Thoracic aorta (tissue), 2 donors: ENCODE measurements around the gene CFAP97. TPM values are rescaled to one million over a fixed set of nuclear protein-coding genes. Genes with fewer than 3 reads are reported as not detected.
A peak's percentile ranks its signal among the peaks of the same experiment; 100 is the strongest.
"Not testable (repeated sequence)": the region's sequence is repeated elsewhere in the genome, so short reads cannot be mapped to it uniquely, and the experiment has no call there.

Experiments used
- ATAC-seq: fragments of 150-250 bp; one replicate; pipeline ENCODE4 v1.8.0; 2017; ENCODE audit warnings: low read depth; ENCODE audit not compliant: insufficient number of reproducible peaks, low FRiP score
- DNase-seq: peaks from one replicate; pipeline ENCODE4 v3.0.0-alpha.2; 2020; ENCODE audit warnings: low spot score
- H3K27ac ChIP-seq, 2 donors: fragments of 200-600 bp; sonication (generic); 1 replicate in 1 of 2; 2 replicates in 1 of 2; pipeline ENCODE4 v1.5.1; 2016; ENCODE audit warnings: mild to moderate bottlenecking in 2 of 2, moderate library complexity in 2 of 2
- H3K27me3 ChIP-seq: fragments of 200-600 bp; sonication (generic); replicated peaks from 2 replicates; pipeline ENCODE4 v1.6.0; 2016; ENCODE audit warnings: mild to moderate bottlenecking; ENCODE audit not compliant: insufficient read depth
- H3K36me3 ChIP-seq: fragments of 200-600 bp; sonication (generic); one replicate; pipeline ENCODE4 v1.5.1; 2016
- H3K4me1 ChIP-seq, 2 donors: fragments of 200-600 bp; sonication (generic); 1 replicate in 1 of 2; 2 replicates in 1 of 2; pipeline versions ENCODE4 v1.5.1 to v1.6.0; 2016; ENCODE audit warnings: low read depth in 2 of 2, mild to moderate bottlenecking in 1 of 2; ENCODE audit not compliant: control insufficient read depth in 1 of 2
- H3K4me3 ChIP-seq: fragments of 200-600 bp; sonication (generic); 2 replicates; pipeline ENCODE4 v1.5.1; 2016; ENCODE audit warnings: mild to moderate bottlenecking
- H3K9me3 ChIP-seq: fragments of 200-600 bp; sonication (generic); 2 replicates; pipeline ENCODE4 v1.5.1; 2016
- total RNA-seq, 2 donors: library from RNA; depleted of rRNA; stranded (reverse); fragments of >200 nt; gene quantifications; one replicate each; pipeline versions ENCODE4 v1.1.0 to v1.2.3, GENCODE V29; 2016
- TF ChIP-seq, protein P1 (sequence below): fragments of 200-600 bp; sonication (generic); IDR thresholded peaks from one replicate; pipeline ENCODE4 v1.5.1; 2019; ENCODE audit warnings: antibody characterized with exemption

Gene CFAP97
- total RNA-seq, 2 donors from 2014 or later = 40.8 to 62.2 TPM

DNA sequence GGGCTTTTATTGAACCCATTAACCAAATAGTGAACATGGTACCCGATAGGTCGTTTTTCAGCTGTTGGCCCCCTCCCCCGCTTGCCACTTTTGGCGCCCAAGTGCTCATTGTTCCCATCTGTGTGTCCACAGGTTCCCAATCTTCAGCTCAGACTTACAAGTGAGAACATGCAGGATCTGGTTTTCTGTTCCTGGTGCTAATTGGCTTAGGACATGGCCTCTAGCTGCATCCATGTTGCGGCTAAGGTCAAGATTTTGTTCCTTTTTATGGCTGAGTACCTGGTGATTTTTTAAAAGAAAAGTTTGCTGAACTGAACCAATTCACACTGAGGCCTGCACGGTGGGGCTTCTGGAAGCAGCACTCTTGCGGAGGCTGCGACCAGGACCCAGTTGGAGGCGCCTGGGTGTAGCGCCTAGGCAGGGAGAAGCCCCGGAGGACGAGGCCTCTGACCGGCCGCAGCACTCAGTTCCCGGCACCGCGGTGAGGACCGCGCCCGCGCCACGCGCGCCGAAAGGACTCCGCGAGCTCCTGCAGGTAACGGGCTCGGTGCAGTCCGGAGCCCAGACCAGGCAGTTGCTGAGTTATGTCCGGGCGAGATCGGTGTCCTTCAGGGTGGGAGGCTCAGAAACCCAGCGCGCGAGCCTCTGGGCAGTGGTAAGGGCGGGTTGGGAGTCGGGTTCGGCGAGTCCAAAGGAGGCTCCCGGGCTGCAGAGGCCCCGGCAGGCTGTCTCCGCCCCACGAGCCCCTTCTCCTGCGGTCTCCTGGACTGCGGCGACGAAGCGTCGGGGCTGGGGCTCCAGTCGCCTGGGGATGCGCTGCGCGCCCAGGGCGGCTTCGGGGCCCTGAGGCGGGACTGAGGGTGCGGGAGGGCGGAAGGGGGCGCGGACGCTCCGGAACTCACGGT, 76.5 kb downstream of the CFAP97 start:
- DNase-seq = no peak
- TF ChIP-seq, protein P1, sequence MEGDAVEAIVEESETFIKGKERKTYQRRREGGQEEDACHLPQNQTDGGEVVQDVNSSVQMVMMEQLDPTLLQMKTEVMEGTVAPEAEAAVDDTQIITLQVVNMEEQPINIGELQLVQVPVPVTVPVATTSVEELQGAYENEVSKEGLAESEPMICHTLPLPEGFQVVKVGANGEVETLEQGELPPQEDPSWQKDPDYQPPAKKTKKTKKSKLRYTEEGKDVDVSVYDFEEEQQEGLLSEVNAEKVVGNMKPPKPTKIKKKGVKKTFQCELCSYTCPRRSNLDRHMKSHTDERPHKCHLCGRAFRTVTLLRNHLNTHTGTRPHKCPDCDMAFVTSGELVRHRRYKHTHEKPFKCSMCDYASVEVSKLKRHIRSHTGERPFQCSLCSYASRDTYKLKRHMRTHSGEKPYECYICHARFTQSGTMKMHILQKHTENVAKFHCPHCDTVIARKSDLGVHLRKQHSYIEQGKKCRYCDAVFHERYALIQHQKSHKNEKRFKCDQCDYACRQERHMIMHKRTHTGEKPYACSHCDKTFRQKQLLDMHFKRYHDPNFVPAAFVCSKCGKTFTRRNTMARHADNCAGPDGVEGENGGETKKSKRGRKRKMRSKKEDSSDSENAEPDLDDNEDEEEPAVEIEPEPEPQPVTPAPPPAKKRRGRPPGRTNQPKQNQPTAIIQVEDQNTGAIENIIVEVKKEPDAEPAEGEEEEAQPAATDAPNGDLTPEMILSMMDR = no peak
- peak; percentile 40 for ATAC-seq

DNA sequence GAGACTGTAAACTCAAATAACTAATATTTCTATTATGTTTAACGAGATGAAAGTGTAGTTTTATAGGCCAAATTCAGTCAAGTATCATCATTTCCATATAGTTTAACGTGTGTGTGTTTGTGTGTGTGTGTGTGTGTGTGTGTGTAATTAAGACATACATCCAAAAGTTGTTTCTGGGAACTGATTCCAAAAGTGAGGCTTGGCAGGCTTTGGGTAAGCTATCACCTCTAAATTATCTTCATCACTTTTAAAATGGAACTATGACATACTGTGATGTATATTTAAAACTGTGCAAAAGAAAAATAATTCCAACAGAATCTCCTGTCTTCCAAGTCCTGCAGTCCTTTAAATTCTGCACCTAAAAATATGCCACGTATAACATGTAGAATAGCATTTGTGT, 79.8 kb downstream of the CFAP97 start:
- Histone ChIP-seq H3K4me1 (peaks cover 3 to 7% of the 10 kb centered on the region in 2 donors), H3K36me3 (no peaks in the 10 kb centered on the region), H3K27me3 (no peaks in the 10 kb centered on the region), H3K9me3 (no peaks in the 10 kb centered on the region), H3K27ac (no peak overlapping the region), H3K4me3 (no peak overlapping the region)
- ATAC-seq (no peak), DNase-seq (no peak)
- TF ChIP-seq, protein P1 = no peak

More for the DNA sequence above, 76.5 kb downstream of the CFAP97 start:
- peak overlapping the region; percentile 47 to 78 for H3K27ac ChIP-seq
- H3K27me3 ChIP-seq = no peaks in the 10 kb centered on the region
- peaks cover 3 to 7% of the 10 kb centered on the region in 2 donors for H3K4me1 ChIP-seq
- H3K9me3 ChIP-seq = no peaks in the 10 kb centered on the region
- H3K36me3 ChIP-seq = no peaks in the 10 kb centered on the region
- H3K4me3 ChIP-seq = peak overlapping the region; percentile 96

DNA sequence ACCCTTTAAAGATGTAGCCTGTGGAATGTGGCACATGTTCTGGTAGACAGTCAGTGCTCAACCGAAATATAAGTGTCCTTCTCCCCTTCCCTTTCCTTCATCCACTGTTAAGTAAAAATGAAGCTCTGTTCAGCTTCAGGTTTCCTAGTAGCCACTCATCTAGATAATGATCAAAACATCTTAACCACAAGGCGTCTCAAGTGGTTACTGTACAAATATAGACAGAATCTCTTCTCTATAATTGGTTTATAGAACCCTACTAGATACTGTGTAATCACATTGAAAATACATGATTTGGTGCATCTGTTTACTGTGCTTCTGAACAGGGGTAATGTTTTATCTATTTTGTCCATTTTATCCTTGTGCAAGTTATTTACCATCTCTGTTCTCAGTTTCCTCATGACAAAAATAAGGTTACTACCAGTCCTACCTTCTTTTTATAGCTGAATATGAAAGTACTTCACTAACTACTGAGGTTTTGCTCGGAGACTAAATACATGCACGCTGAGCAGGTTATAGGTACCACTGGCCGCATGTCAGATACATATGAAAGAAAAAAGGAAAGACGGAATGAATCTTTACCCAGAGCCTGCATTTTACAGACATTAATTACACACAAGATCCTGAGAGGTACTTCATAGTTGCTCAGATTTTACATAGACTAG, 81.0 kb downstream of the CFAP97 start:
- Histone ChIP-seq H3K4me1 (peaks cover 3 to 7% of the 10 kb centered on the region in 2 donors), H3K4me3 (no peak overlapping the region), H3K27me3 (no peaks in the 10 kb centered on the region), H3K36me3 (no peaks in the 10 kb centered on the region), H3K9me3 (no peaks in the 10 kb centered on the region), H3K27ac (no peak overlapping the region)
- DNase-seq (no peak), ATAC-seq (no peak)
- TF ChIP-seq, protein P1 = no peak

DNA sequence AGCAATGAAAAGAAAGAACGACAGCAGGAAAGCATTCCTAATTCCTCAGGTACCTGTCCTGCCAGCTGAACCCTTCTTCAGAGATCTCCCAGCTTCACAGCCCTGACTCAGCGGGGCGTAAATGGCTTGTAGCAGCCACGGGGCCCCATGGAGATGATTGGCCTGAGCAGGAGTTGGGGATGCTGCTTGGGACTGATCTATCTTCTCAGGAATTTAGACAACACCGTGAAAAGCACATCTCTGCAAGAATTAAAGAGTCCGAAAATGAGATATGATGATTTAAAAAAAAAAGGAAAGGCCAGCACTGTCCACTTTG, 83.2 kb downstream of the CFAP97 start:
- Histone ChIP-seq H3K4me1 (peaks cover 5 to 7% of the 10 kb centered on the region in 2 donors), H3K9me3 (no peaks in the 10 kb centered on the region), H3K4me3 (no peak overlapping the region), H3K27ac (no peak overlapping the region), H3K27me3 (no peaks in the 10 kb centered on the region), H3K36me3 (no peaks in the 10 kb centered on the region)
- ATAC-seq = no peak
- TF ChIP-seq, protein P1 = no peak
- no peak for DNase-seq

DNA sequence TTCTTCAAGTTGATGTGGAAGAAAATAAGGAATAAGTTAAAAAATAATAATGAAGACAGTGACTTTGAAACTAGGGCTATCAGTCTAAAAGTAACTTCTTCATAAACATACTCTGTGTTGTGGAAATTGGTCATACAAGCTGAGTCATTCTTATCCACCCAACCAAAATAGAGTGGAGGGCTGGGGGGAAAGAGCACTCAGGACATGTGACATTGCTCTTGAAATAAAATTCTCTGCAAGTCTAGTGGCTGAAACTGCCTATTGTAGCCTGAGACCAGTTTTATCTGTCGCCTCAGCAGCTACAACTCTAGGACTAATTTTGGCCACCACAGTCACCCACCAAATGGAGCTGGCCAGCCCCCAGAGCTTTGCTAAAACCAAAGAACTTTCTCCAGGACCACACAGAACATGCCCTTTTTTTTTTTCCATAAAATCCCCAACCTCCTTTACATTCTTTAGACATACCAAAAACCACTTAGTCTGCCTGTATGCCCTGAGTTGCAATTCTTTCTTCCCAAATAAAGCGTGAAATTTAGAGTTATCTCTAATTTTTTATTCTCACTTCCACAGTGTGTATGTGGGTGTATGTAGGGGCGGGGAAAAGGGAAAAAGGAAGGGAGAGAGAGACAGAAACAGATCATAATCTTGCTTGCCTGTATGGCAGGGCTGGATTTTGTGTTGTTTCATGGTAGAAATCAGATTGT, 83.7 kb downstream of the CFAP97 start:
- H3K36me3 ChIP-seq = no peaks in the 10 kb centered on the region
- no peak for ATAC-seq

DNA sequence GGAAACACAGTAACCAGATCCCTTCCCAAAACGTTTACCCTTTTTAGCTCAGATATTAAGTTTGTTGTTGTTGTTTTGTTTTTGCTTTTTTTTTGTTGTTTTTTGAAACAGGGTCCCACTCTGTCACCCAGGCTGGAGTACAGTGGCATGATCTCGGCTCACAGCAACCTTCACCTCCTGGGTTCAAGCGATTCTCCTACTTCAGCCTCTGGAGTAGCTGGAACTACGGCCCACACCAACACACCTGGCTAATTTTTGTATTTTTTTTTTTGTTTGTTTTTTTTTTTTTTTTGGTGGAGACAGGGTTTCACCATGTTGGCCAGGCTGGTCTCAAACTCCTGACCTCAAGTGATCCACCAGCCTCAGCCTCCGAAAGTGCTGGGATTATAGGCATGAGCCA, 84.3 kb downstream of the CFAP97 start:
- ATAC-seq, H3K9me3 ChIP-seq, H3K4me3 ChIP-seq, DNase-seq, H3K27ac ChIP-seq, H3K36me3 ChIP-seq, H3K4me1 ChIP-seq, H3K27me3 ChIP-seq: not testable (repeated sequence)

More for the DNA sequence above, 83.7 kb downstream of the CFAP97 start:
- DNase-seq = no peak
- no peak overlapping the region for H3K27ac ChIP-seq
- H3K4me1 ChIP-seq = peaks cover 5 to 8% of the 10 kb centered on the region in 2 donors
- TF ChIP-seq, protein P1 = no peak
- no peaks in the 10 kb centered on the region for H3K9me3 ChIP-seq
- no peak overlapping the region for H3K4me3 ChIP-seq
- no peaks in the 10 kb centered on the region for H3K27me3 ChIP-seq
